Cardiac fibroblast (primary cell): ENCODE measurements around the gene LRRIQ1.
A peak's percentile ranks its signal among the peaks of the same experiment; 100 is the strongest.

Source experiments
- DNase-seq, 2 donors: peaks; one replicate each; pipeline versions ENCODE4 v3.0.0 to v3.0.0-alpha.2; 2010; ENCODE audit warnings: low read depth in 2 of 2
- H3K4me3 ChIP-seq, 2 donors: replicated peaks in 1 of 2; 1 replicate in 1 of 2; 2 replicates in 1 of 2; pipeline ENCODE4 v1.5.1; 2011; ENCODE audit warnings: low read depth in 2 of 2, low read length in 2 of 2, mild to moderate bottlenecking in 2 of 2, moderate library complexity in 1 of 2
- TF ChIP-seq, protein P1 (sequence below): IDR thresholded peaks from one replicate; pipeline ENCODE4 v1.5.1; 2011; ENCODE audit warnings: low read depth, mild to moderate bottlenecking, low read length, inconsistent platforms

LRRIQ1 gene

DNA sequence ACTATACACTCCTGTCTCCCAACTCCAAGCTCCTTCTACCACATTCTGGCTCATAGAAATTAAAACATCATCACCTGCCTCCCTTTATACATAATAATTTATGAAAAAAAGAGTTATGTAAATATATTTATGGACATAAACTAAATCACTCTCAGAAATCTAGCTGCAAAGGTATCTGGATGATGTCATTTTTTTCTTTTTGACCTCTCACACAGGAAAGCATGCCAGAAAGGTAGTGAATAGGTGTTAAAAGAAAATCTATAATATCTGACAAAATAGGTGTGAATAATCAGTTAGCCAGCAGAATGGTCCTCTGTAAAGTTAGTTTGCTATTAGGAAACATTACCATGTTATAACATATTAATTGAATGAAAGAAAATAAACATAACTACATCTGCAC lies 7.7 kb downstream of the LRRIQ1 start:
- no peak for DNase-seq
- H3K4me3 ChIP-seq, result no peak overlapping the region
- TF ChIP-seq, protein P1, sequence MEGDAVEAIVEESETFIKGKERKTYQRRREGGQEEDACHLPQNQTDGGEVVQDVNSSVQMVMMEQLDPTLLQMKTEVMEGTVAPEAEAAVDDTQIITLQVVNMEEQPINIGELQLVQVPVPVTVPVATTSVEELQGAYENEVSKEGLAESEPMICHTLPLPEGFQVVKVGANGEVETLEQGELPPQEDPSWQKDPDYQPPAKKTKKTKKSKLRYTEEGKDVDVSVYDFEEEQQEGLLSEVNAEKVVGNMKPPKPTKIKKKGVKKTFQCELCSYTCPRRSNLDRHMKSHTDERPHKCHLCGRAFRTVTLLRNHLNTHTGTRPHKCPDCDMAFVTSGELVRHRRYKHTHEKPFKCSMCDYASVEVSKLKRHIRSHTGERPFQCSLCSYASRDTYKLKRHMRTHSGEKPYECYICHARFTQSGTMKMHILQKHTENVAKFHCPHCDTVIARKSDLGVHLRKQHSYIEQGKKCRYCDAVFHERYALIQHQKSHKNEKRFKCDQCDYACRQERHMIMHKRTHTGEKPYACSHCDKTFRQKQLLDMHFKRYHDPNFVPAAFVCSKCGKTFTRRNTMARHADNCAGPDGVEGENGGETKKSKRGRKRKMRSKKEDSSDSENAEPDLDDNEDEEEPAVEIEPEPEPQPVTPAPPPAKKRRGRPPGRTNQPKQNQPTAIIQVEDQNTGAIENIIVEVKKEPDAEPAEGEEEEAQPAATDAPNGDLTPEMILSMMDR, result no peak

DNA sequence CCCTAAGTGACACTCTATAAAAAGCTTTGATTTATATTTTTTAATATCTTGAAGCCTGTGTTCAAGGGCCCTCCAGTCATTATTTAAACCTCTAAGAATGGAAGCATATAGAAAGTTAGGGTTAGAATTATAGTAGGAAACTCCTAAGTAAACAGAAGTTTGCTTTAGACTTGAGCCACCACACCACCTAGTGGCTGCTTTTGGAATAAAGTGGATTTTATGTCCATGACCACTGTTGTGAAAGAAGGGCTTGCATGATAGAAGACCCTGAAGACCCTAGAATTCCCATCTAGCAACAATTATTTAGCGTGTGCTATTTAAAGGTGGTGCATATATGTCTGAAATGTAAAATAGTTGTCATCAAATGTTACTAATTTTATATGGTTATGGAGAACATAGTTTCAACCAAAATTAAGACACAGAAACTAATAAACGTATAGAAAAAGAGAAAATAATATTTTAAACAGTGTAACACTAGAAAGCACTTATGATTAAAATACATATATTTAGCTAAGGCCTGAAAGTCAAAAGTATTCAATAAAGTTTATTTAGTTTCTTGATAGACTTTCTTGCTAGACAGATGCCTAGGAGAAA lies 21.3 kb downstream of the LRRIQ1 start:
- no peak overlapping the region for H3K4me3 ChIP-seq
- peak; percentile 65 to 75 for DNase-seq
- TF ChIP-seq, protein P1, result peak; percentile 74

DNA sequence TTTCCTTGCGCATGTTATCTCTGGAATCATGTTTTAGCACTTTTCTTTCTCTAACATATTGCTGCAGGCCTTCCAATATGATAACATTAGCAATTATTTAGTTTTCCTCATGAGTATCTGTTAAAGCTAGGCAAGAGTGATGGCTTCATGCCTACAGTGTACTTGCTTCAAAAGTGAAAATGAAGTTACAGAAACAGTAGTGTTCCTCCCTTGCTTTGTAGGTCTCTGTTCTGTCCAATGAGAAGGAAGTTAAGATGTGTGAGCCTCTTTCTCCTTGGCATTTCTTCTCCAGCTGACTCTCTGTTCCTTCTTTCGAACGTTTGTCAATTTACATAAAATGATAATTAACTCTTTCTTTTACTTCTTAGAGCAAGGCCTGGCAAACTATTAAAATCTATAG lies 22.2 kb downstream of the LRRIQ1 start:
- TF ChIP-seq, protein P1, result no peak
- no peak overlapping the region for H3K4me3 ChIP-seq
- DNase-seq, result no peak

DNA sequence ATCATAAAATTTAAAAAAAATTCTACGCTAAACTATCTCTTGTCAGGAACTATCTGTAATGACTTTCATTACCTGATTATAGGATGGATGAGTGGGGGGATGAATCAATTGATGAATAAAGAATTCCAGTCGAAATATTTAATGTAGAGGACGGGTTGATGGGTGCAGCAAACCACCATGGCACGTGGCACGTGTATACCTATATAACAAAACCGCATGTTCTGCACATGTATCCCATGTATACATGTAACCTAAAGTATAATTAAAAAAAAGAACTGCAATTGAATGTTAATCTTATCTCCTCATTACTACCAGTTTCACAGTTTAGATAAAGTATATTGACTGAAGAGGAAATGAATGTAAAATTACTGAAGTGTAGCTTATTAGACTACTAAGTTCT lies 23.4 kb downstream of the LRRIQ1 start:
- no peak overlapping the region for H3K4me3 ChIP-seq
- no peak for DNase-seq
- TF ChIP-seq, protein P1, result no peak

DNA sequence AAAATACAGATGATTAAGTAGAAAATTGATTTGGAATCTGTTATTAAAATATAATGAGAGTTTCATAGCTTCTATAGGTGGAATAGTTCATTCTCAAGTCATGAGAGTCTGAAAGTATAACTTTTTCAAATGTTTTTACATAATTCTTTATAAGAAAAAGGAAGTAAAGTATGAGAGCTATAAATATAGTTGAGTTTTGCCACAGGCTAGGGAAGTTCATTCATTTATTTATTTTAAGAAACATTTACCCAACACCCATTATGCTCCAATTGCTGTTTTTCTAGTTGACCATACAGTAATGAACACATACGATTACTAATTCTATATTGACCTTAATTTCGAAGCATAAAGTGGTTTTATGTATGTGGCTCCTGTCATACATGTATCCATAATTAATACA lies 24.8 kb downstream of the LRRIQ1 start:
- H3K4me3 ChIP-seq, result no peak overlapping the region
- DNase-seq, result no peak
- TF ChIP-seq, protein P1, result no peak

DNA sequence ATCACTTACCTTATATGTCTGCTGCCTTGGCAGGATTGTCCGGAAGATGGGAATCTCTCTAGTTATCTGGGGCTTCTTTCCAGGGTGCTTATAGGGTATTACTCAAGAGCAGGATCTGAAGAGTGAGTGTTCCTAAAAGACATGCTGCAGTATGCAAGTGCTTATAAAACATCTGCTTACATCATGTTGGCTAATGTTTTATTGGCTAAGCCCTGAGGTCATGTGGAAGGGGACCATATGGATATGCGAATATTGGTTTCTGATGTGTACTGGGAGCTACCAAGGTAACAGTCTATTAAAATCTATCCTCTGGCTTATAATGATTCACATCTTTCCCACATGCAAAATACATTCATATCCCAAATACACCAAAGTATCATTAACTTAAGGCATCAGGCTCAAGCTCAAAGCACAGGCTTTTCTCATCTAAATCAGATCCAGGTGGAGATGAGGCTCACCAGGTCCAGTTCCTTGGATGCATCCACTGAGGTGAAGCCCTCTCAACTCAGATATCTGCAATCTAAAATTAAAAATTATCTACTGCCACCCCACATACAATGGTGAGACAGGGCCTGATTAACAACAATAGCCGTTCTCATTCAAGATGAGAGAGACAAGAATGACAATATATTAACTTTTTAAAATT lies 29.8 kb downstream of the LRRIQ1 start:
- TF ChIP-seq, protein P1, result no peak
- DNase-seq, result no peak
- no peak overlapping the region for H3K4me3 ChIP-seq
